Tibial nerve (tissue), 4 donors: ENCODE results near the gene LRRN4CL. TPM values are rescaled to one million over a fixed set of nuclear protein-coding genes. Genes with fewer than 3 reads are reported as not detected.

Source experiments
- DNase-seq, 2 donors: peaks; one replicate each; pipeline ENCODE4 v3.0.0-alpha.2; 2019; ENCODE audit warnings: low spot score in 2 of 2
- H3K27ac ChIP-seq, 4 donors: fragments of 200-600 bp; sonication (generic) in 3 of 4; one replicate each; pipeline ENCODE4 v1.5.1; 2017 to 2019; ENCODE audit warnings: mild to moderate bottlenecking in 1 of 4
- H3K27me3 ChIP-seq, 2 donors: fragments of 200-600 bp; sonication (generic) in 1 of 2; one replicate each; pipeline versions ENCODE4 v1.5.1 to v1.6.0; 2017 to 2019
- H3K36me3 ChIP-seq, 3 donors: fragments of 200-600 bp; sonication (generic); one replicate each; pipeline ENCODE4 v1.5.1; 2018 to 2019
- H3K4me1 ChIP-seq, 4 donors: fragments of 200-600 bp; sonication (generic) in 3 of 4; one replicate each; pipeline ENCODE4 v1.5.1; 2017 to 2019
- H3K4me3 ChIP-seq, 4 donors: fragments of 200-600 bp; sonication (generic) in 3 of 4; one replicate each; pipeline ENCODE4 v1.5.1; 2017 to 2019; ENCODE audit warnings: mild to moderate bottlenecking in 1 of 4, moderate library complexity in 1 of 4
- H3K9me3 ChIP-seq, 4 donors: fragments of 200-600 bp; sonication (generic) in 3 of 4; one replicate each; pipeline ENCODE4 v1.5.1; 2017 to 2019
- EP300 ChIP-seq, 2 donors: sonication (generic); formaldehyde crosslinking; IDR thresholded peaks; one replicate each; pipeline ENCODE4 v1.6.1; 2017; ENCODE audit warnings: antibody characterized with exemption in 2 of 2, mild to moderate bottlenecking in 1 of 2
- POLR2A ChIP-seq, 2 donors: fragments of 450-650 bp; IDR thresholded peaks; one replicate each; pipeline ENCODE4 v1.6.1; 2017; ENCODE audit warnings: antibody characterized with exemption in 2 of 2, mild to moderate bottlenecking in 2 of 2, moderate library complexity in 2 of 2
- WGBS, 2 donors: methylation state at CpG; one replicate each; pipeline ENCODE4 v1.1.5; 2018; 5-methylcytosine and 5-hydroxymethylcytosine counted together
- total RNA-seq, 4 donors: library from RNA; depleted of rRNA; stranded (reverse); fragments of >200 nt; gene quantifications; one replicate each; pipeline ENCODE4 v1.1.0, GENCODE V29; 2016
- TF ChIP-seq, protein P1 (sequence below), 5 experiments: fragments of 200-600 bp in 3 of 5; fragments of 450-650 bp in 2 of 5; sonication (generic) in 3 of 5; IDR thresholded peaks; one replicate each; pipeline ENCODE4 v1.5.1; 2016 to 2019; ENCODE audit warnings: antibody characterized with exemption in 5 of 5, mild to moderate bottlenecking in 3 of 5, moderate library complexity in 2 of 5

The LRRN4CL gene
- total RNA-seq, 4 donors from 2014 or later: 44.6 to 64.8 (median 48.4) TPM

DNA sequence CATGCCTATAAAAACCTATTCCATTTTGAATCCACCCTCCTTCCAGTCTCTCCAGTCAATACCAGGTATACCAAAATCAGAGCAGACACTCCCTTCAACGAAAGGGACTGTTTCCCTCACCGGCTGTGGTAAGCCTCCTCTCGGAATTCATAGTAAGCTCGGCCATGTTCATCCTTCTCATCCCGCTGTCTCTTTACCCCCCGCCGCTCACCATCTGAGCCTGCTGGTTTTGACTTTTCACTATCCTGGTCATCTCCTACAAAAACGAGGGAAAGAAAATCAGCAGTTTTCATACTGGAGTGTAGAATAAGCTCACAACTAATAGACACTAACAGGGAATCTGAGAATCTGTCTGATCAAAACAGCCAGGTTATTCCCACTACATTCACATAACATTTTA is 34.8 kb upstream of the LRRN4CL start:
- no peak for DNase-seq
- H3K4me3 ChIP-seq: peak overlapping the region in 3 of 4 donors; percentile 8 to 96 (median 16)

DNA sequence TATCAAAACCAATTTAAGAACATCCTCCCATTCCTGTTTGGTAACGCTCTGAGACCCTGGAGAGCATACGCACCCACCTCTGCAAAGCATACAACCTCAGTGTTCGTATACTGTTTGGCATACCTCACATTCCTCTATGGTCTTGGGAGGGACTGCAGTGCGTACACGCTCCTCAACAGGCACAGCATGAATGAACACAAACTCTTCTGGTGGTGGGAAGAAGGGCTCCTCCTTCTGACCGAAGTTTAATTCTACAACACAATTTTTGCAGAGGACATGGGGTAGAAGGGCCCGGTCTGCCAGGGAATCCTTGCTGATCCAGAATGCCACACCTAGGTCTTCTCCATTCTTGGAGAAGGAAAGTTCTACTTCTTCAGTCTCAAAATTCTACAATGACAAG is 32.7 kb upstream of the LRRN4CL start:
- Histone ChIP-seq H3K27ac (no peak overlapping the region), H3K36me3 (peaks cover 13 to 69% (median 62%) of the 10 kb centered on the region in 3 donors), H3K9me3 (no peaks in the 10 kb centered on the region), H3K4me1 (peaks cover 0 to 56% (median 26%) of the 10 kb centered on the region in 4 donors), H3K27me3 (no peaks in the 10 kb centered on the region), H3K4me3 (no peak overlapping the region)
- DNase-seq: no peak
- 52 to 64% methylated on average over 7 of the region's 7 CpGs for WGBS, 2 donors
- TF ChIP-seq, protein P1, sequence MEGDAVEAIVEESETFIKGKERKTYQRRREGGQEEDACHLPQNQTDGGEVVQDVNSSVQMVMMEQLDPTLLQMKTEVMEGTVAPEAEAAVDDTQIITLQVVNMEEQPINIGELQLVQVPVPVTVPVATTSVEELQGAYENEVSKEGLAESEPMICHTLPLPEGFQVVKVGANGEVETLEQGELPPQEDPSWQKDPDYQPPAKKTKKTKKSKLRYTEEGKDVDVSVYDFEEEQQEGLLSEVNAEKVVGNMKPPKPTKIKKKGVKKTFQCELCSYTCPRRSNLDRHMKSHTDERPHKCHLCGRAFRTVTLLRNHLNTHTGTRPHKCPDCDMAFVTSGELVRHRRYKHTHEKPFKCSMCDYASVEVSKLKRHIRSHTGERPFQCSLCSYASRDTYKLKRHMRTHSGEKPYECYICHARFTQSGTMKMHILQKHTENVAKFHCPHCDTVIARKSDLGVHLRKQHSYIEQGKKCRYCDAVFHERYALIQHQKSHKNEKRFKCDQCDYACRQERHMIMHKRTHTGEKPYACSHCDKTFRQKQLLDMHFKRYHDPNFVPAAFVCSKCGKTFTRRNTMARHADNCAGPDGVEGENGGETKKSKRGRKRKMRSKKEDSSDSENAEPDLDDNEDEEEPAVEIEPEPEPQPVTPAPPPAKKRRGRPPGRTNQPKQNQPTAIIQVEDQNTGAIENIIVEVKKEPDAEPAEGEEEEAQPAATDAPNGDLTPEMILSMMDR (IDR thresholded peaks at IDR 0.05): no peak
- TF ChIP-seq POLR2A (IDR thresholded peaks at IDR 0.05) (no peak), EP300 (IDR thresholded peaks at IDR 0.05) (no peak)

More for the DNA sequence above, 34.8 kb upstream of the LRRN4CL start:
- no peaks in the 10 kb centered on the region for H3K9me3 ChIP-seq
- peaks cover 6 to 47% (median 47%) of the 10 kb centered on the region in 3 donors for H3K36me3 ChIP-seq
- H3K4me1 ChIP-seq: peaks cover 0 to 48% (median 28%) of the 10 kb centered on the region in 4 donors
- WGBS, 2 donors: 37 to 40% methylated on average over 8 of the region's 8 CpGs
- TF ChIP-seq EP300 (IDR thresholded peaks at IDR 0.05) (no peak), POLR2A (IDR thresholded peaks at IDR 0.05) (no peak)
- TF ChIP-seq, protein P1 (IDR thresholded peaks at IDR 0.05): no peak
- H3K27ac ChIP-seq: peak overlapping the region in 2 of 4 donors; percentile 4 to 97
- H3K27me3 ChIP-seq: no peaks in the 10 kb centered on the region

DNA sequence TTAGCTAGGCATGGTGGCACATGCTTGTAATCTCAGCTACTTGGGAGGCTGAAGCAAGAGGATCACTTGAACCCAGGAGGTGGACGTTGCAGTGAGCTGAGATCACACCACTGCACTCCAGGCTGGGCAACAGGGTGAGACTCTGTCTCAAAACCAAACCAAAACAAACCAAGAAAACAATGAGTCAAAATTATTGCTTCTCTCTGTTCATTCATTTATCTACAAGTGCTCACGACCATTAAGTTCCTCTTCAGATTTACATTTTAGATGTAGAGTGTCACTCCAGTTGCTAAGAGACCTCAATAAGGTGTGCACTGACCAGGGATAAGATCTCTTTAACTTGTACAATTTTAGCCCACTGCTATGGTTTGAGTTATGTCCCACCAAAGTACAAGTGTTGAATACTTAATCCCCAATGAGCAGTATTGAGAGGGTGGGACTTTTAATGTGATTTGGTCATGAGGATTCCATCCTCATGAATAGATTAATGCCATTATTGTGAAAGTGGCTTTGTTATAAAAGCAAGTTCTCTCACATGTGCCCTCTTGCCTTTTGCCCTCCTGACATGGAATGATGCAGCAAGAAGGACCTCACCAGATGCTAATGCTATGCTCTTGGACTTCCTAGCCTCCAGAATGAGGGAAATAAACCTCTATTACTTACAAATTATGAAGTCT is 30.1 kb upstream of the LRRN4CL start:
- no peak for DNase-seq
- 51 to 65% methylated on average over 2 of the region's 2 CpGs for WGBS, 2 donors
- TF ChIP-seq, protein P1 (IDR thresholded peaks at IDR 0.05): no peak
- TF ChIP-seq EP300 (IDR thresholded peaks at IDR 0.05) (no peak), POLR2A (IDR thresholded peaks at IDR 0.05) (no peak)
- H3K36me3 ChIP-seq: peaks cover 26 to 94% (median 85%) of the 10 kb centered on the region in 3 donors
- no peaks in the 10 kb centered on the region for H3K27me3 ChIP-seq
- H3K4me3 ChIP-seq: no peak overlapping the region
- H3K27ac ChIP-seq: no peak overlapping the region
- peaks cover 0 to 47% (median 14%) of the 10 kb centered on the region in 4 donors for H3K4me1 ChIP-seq
- H3K9me3 ChIP-seq: no peaks in the 10 kb centered on the region

DNA sequence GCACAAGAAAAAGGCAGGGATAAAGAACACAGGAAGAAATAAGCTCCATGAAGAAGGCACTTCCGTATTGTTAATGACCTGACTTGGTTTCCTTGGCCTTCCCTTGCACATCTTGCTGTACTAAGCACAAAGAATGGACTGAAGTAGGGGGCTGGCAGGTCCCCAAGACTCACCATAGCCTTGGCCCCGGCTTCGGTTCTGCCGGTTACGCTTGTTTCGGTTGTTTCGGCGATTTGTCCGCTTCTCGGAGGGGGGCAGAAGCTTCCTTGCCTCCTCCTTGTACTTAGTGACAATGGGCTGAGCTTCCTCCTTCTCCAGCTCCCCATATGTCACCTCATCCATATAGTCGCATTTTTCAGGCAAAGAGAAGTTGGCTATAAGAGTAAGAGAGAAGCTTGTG is 27.5 kb upstream of the LRRN4CL start:
- no peak for DNase-seq
- no peak overlapping the region for H3K4me3 ChIP-seq
- 88 to 90% methylated on average over 11 of the region's 11 CpGs for WGBS, 2 donors
- no peaks in the 10 kb centered on the region for H3K9me3 ChIP-seq
- no peak overlapping the region for H3K27ac ChIP-seq
- TF ChIP-seq, protein P1 (IDR thresholded peaks at IDR 0.05): no peak
- TF ChIP-seq EP300 (IDR thresholded peaks at IDR 0.05) (no peak), POLR2A (IDR thresholded peaks at IDR 0.05) (no peak)
- H3K4me1 ChIP-seq: peaks cover 0 to 28% (median 0%) of the 10 kb centered on the region in 4 donors
- H3K27me3 ChIP-seq: no peaks in the 10 kb centered on the region
- peaks cover 23 to 100% (median 66%) of the 10 kb centered on the region in 3 donors for H3K36me3 ChIP-seq

DNA sequence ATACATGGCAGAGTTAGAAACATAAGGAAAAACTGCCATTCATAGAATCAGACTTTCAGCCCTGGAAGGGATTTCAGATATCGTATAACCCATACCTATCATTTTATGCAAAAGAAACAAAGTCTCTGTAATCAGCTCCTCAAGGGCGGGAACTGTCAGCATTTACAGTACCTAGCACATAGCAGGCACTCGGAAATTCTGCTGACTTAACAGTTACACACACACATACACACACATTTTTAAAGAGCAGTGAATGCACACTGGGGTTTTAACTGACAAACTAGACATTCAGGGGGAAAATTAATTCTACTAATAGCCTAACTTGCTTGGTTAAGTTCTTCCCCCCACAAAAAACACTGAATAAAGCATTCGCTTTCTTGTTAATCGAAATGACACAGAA is 26.9 kb upstream of the LRRN4CL start:
- WGBS, 2 donors: 85 to 92% methylated on average over 5 of the region's 5 CpGs
- H3K4me1 ChIP-seq: peaks cover 0 to 28% (median 0%) of the 10 kb centered on the region in 4 donors
- no peak for DNase-seq
- no peaks in the 10 kb centered on the region for H3K27me3 ChIP-seq
- H3K4me3 ChIP-seq: no peak overlapping the region
- no peak overlapping the region for H3K27ac ChIP-seq
- no peaks in the 10 kb centered on the region for H3K9me3 ChIP-seq
- TF ChIP-seq EP300 (IDR thresholded peaks at IDR 0.05): no peak
- TF ChIP-seq POLR2A (IDR thresholded peaks at IDR 0.05): no peak
- TF ChIP-seq, protein P1 (IDR thresholded peaks at IDR 0.05): no peak
- peaks cover 23 to 100% (median 63%) of the 10 kb centered on the region in 3 donors for H3K36me3 ChIP-seq
